HG03066 (cell line): ENCODE measurements around the gene LAG3.

Experiments used
- ATAC-seq: cut with Tn5 transposase; IDR thresholded peaks from one replicate; pipeline ENCODE4 v1.9.1; 2021; ENCODE audit warnings: low read depth; ENCODE audit not compliant: unreplicated experiment

Gene LAG3

GRCh38 chr12:6787309-6787708, 15.0 kb downstream of the LAG3 start:
- no peak for ATAC-seq

GRCh38 chr12:6788972-6789924, 16.9 kb downstream of the LAG3 start, which contains the start of gene CD4:
Gene CD4, plus strand, starts transcription at chr12:6789528. Its CDS starts 10,611 bp downstream, at chr12:6800139.
- no peak for ATAC-seq

- ATAC-seq = no peak
Measured at GRCh38 chr12:6790496-6791150, 18.3 kb downstream of the LAG3 start.

GRCh38 chr12:6791931-6792520, 19.7 kb downstream of the LAG3 start:
- ATAC-seq = no peak

- ATAC-seq = no peak
Measured at GRCh38 chr12:6792522-6793201, 20.3 kb downstream of the LAG3 start.

- ATAC-seq = no peak
Measured at GRCh38 chr12:6795088-6795487, 22.8 kb downstream of the LAG3 start.

- no peak for ATAC-seq
Measured at GRCh38 chr12:6796576-6796975, 24.3 kb downstream of the LAG3 start.

GRCh38 chr12:6799147-6799546, 26.8 kb downstream of the LAG3 start:
- ATAC-seq = no peak

GRCh38 chr12:6807170-6807569, 34.9 kb downstream of the LAG3 start:
- ATAC-seq = no peak

GRCh38 chr12:6809056-6809455, 36.7 kb downstream of the LAG3 start:
- ATAC-seq = no peak

GRCh38 chr12:6810758-6811157, 38.4 kb downstream of the LAG3 start:
- ATAC-seq = no peak

GRCh38 chr12:6813363-6813762, 41.0 kb downstream of the LAG3 start:
- ATAC-seq = no peak

GRCh38 chr12:6816598-6816997, 44.3 kb downstream of the LAG3 start:
- ATAC-seq = no peak

- ATAC-seq = no peak
Measured at GRCh38 chr12:6817098-6817497, 44.8 kb downstream of the LAG3 start.

GRCh38 chr12:6817662-6818157, 45.4 kb downstream of the LAG3 start:
- no peak for ATAC-seq

GRCh38 chr12:6818222-6818621, 45.9 kb downstream of the LAG3 start:
- no peak for ATAC-seq

- no peak for ATAC-seq
Measured at GRCh38 chr12:6818645-6819044, 46.3 kb downstream of the LAG3 start.

- no peak for ATAC-seq
Measured at GRCh38 chr12:6819106-6820030, 47.0 kb downstream of the LAG3 start.

GRCh38 chr12:6820166-6820565, 47.8 kb downstream of the LAG3 start:
- ATAC-seq = no peak
